ENCODE results near the gene CNDP1.

DNA sequence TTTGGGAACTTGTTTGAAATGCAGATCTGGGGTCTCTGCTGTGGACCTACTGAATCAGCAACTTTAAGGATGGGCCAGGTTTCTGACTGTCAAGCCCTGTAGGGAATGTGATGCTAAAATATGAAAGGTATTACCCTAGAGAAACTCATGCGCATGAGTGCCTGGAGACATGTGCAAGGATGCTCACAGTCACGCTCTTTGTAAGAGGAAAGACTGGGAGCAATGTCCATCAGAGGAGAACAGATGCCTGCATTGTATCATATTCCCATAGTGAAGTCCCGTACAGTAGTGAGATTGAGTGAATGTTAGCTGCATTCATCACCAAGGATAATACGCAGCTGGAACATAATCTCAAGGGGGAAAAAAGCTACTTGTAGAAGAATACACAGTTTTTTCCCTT is 77.5 kb downstream of the CNDP1 start:
- TF ChIP-seq, protein P1, sequence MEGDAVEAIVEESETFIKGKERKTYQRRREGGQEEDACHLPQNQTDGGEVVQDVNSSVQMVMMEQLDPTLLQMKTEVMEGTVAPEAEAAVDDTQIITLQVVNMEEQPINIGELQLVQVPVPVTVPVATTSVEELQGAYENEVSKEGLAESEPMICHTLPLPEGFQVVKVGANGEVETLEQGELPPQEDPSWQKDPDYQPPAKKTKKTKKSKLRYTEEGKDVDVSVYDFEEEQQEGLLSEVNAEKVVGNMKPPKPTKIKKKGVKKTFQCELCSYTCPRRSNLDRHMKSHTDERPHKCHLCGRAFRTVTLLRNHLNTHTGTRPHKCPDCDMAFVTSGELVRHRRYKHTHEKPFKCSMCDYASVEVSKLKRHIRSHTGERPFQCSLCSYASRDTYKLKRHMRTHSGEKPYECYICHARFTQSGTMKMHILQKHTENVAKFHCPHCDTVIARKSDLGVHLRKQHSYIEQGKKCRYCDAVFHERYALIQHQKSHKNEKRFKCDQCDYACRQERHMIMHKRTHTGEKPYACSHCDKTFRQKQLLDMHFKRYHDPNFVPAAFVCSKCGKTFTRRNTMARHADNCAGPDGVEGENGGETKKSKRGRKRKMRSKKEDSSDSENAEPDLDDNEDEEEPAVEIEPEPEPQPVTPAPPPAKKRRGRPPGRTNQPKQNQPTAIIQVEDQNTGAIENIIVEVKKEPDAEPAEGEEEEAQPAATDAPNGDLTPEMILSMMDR (IDR thresholded peaks at IDR 0.05; ENCODE audit: low read depth, low read length, missing input control) = no peak
- TF ChIP-seq TAF1 (conservative IDR thresholded peaks at IDR 0.05) (no peak), RAD21 (IDR thresholded peaks at IDR 0.05) (no peak), RXRA (IDR thresholded peaks at IDR 0.05) (no peak)
- TF ChIP-seq, protein P2, sequence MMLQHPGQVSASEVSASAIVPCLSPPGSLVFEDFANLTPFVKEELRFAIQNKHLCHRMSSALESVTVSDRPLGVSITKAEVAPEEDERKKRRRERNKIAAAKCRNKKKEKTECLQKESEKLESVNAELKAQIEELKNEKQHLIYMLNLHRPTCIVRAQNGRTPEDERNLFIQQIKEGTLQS (IDR thresholded peaks at IDR 0.05) = no peak
- TF ChIP-seq, protein P3, sequence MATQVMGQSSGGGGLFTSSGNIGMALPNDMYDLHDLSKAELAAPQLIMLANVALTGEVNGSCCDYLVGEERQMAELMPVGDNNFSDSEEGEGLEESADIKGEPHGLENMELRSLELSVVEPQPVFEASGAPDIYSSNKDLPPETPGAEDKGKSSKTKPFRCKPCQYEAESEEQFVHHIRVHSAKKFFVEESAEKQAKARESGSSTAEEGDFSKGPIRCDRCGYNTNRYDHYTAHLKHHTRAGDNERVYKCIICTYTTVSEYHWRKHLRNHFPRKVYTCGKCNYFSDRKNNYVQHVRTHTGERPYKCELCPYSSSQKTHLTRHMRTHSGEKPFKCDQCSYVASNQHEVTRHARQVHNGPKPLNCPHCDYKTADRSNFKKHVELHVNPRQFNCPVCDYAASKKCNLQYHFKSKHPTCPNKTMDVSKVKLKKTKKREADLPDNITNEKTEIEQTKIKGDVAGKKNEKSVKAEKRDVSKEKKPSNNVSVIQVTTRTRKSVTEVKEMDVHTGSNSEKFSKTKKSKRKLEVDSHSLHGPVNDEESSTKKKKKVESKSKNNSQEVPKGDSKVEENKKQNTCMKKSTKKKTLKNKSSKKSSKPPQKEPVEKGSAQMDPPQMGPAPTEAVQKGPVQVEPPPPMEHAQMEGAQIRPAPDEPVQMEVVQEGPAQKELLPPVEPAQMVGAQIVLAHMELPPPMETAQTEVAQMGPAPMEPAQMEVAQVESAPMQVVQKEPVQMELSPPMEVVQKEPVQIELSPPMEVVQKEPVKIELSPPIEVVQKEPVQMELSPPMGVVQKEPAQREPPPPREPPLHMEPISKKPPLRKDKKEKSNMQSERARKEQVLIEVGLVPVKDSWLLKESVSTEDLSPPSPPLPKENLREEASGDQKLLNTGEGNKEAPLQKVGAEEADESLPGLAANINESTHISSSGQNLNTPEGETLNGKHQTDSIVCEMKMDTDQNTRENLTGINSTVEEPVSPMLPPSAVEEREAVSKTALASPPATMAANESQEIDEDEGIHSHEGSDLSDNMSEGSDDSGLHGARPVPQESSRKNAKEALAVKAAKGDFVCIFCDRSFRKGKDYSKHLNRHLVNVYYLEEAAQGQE (IDR thresholded peaks at IDR 0.05) = no peak
- TF ChIP-seq, protein P4, sequence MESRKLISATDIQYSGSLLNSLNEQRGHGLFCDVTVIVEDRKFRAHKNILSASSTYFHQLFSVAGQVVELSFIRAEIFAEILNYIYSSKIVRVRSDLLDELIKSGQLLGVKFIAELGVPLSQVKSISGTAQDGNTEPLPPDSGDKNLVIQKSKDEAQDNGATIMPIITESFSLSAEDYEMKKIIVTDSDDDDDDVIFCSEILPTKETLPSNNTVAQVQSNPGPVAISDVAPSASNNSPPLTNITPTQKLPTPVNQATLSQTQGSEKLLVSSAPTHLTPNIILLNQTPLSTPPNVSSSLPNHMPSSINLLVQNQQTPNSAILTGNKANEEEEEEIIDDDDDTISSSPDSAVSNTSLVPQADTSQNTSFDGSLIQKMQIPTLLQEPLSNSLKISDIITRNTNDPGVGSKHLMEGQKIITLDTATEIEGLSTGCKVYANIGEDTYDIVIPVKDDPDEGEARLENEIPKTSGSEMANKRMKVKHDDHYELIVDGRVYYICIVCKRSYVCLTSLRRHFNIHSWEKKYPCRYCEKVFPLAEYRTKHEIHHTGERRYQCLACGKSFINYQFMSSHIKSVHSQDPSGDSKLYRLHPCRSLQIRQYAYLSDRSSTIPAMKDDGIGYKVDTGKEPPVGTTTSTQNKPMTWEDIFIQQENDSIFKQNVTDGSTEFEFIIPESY (IDR thresholded peaks at IDR 0.05) = no peak
